SKM-1 (cell line): ENCODE data around the gene TRAF3IP1.
"Not testable (repeated sequence)": the region's sequence is repeated elsewhere in the genome, so short reads cannot be mapped to it uniquely, and the experiment has no call there.

Source experiments
- DNase-seq: peaks from one replicate; lab custom pipeline; 2025; ENCODE audit not compliant: unreplicated experiment; lab: John Stamatoyannopoulos, UW

Gene TRAF3IP1

GRCh38 chr2:238404406-238405216, 84.3 kb downstream of the TRAF3IP1 start:
- DNase-seq = no peak

GRCh38 chr2:238405217-238405555, 84.9 kb downstream of the TRAF3IP1 start:
- not testable (repeated sequence) for DNase-seq

GRCh38 chr2:238406221-238406997, 86.1 kb downstream of the TRAF3IP1 start:
- DNase-seq = no peak

GRCh38 chr2:238406998-238407285, 86.6 kb downstream of the TRAF3IP1 start:
- DNase-seq = no peak

GRCh38 chr2:238407566-238407965, 87.2 kb downstream of the TRAF3IP1 start:
- no peak for DNase-seq

- DNase-seq = no peak
Measured at GRCh38 chr2:238408615-238409340, 88.5 kb downstream of the TRAF3IP1 start.

GRCh38 chr2:238409341-238410199, 89.3 kb downstream of the TRAF3IP1 start:
- no peak for DNase-seq

GRCh38 chr2:238412067-238412767, 91.9 kb downstream of the TRAF3IP1 start:
- DNase-seq = no peak

GRCh38 chr2:238413368-238413767, 93.0 kb downstream of the TRAF3IP1 start:
- DNase-seq = no peak

- DNase-seq = no peak
Measured at GRCh38 chr2:238415036-238415764, 94.9 kb downstream of the TRAF3IP1 start.

- DNase-seq = no peak
Measured at GRCh38 chr2:238415893-238416292, 95.6 kb downstream of the TRAF3IP1 start.

- DNase-seq = no peak
Measured at GRCh38 chr2:238418196-238418998, 98.1 kb downstream of the TRAF3IP1 start.

GRCh38 chr2:238418999-238419546, 98.8 kb downstream of the TRAF3IP1 start:
- no peak for DNase-seq

GRCh38 chr2:238420442-238420841, 100.1 kb downstream of the TRAF3IP1 start:
- DNase-seq = no peak

- no peak for DNase-seq
Measured at GRCh38 chr2:238420878-238421694, 100.8 kb downstream of the TRAF3IP1 start.

GRCh38 chr2:238421695-238422035, 101.3 kb downstream of the TRAF3IP1 start:
- no peak for DNase-seq

GRCh38 chr2:238422285-238422684, 102.0 kb downstream of the TRAF3IP1 start:
- DNase-seq = no peak

GRCh38 chr2:238422940-238423339, 102.6 kb downstream of the TRAF3IP1 start:
- DNase-seq = no peak
